GM18867 (cell line): Measurements from ENCODE around the gene SECISBP2.

Experiments used
- ATAC-seq: cut with Tn5 transposase; IDR thresholded peaks from one replicate; pipeline ENCODE4 v1.9.1; 2021; ENCODE audit warnings: mild to moderate bottlenecking, moderate library complexity; ENCODE audit not compliant: unreplicated experiment

SECISBP2 gene

GRCh38 chr9:89400403-89401116 is 82.3 kb downstream of the SECISBP2 start:
- ATAC-seq: peak; percentile 78

DNA sequence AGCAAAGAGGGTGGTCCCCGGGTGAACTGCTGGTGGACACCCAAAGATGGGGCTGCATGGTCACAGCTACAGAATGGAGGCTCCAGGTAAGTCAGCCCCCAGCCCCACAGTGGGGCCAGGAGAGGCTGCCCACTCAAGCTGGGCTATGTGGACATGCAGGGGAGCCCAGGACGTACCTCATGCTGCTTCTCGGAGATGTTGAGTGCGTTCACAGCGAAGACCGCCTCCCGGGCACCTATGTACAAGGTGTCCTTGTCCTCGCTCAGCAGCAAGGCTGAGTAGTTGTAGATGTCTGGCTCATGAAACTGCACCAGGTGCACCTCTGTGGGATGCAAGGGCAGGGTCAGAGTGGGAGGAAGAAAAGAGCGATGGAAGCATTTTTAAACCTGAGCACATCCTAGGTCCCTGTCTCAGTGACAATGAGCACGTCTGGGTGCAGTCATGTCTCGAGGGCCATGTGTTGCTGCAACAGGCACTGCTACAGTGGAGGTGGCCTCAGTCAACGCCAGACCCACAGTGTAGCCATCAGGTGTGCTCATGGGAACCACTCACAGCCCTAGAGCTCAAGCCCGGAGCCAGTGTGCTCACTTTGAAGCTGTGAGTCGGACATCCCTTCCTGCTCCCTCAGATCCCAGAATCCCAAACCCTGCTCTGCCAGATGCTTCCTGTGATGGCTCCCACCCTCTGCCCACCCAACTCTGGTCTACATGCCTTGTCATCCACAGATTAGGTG is 84.6 kb downstream of the SECISBP2 start:
- no peak for ATAC-seq

GRCh38 chr9:89404074-89404473 is 85.8 kb downstream of the SECISBP2 start:
- no peak for ATAC-seq

DNA sequence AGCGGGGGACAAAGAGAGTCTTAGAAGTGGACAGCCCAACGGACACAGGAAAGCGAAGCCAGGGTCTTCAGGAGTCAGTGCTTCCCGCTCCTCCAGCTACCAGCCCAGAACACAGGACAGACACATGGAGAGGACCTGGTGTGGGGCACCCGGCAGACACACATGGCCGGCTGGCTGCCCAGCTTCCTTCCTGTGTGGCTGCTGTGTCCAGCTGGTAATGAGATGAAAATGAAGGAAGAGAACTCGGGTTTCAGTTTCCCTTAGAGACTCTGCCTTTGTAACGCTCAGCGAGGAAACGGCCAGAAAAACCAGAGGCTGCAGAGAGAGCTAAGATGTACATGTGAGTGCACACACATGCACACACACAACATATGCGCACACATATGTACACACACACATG is 87.5 kb downstream of the SECISBP2 start:
- peak; percentile 53 for ATAC-seq

- ATAC-seq: no peak
These were observed 88.8 kb downstream of the SECISBP2 start for GRCh38 chr9:89407070-89407469.

GRCh38 chr9:89408628-89409101 is 90.4 kb downstream of the SECISBP2 start:
- no peak for ATAC-seq
